HEK293 (cell line): ENCODE data around the gene CDYL.

Source experiments
- CTCF ChIA-PET: fragments of 350-600 bp; formaldehyde crosslinking; extraction: SDS; loops from one replicate; lab custom pipeline; 2021; ENCODE audit warnings: antibody characterized with exemption; lab: Yijun Ruan, JAX
- POLR2A ChIA-PET: fragments of 300-600 bp; formaldehyde crosslinking; extraction: SDS; loops from one replicate; lab custom pipeline; 2020; ENCODE audit warnings: antibody characterized with exemption, inconsistent platforms; lab: Yijun Ruan, JAX
- H3K27ac ChIP-seq: fragments of 200-500 bp; sonication (Bioruptor generic); 2 replicates; pipeline ENCODE4 v1.5.1; 2014; ENCODE audit warnings: low read depth, low read length, control low read depth, inconsistent platforms; ENCODE audit errors: extremely low read depth
- H3K36me3 ChIP-seq, 2 experiments: fragments of 200-500 bp in 1 of 2; sonication (Bioruptor generic) in 1 of 2; 1 replicate in 1 of 2; 2 replicates in 1 of 2; pipeline ENCODE4 v1.5.1; 2014 to 2017; ENCODE audit warnings: inconsistent platforms in 2 of 2, low read length in 2 of 2; ENCODE audit not compliant: control insufficient read depth in 2 of 2, insufficient read depth in 1 of 2
- H3K4me1 ChIP-seq: fragments of 200-500 bp; sonication (Bioruptor generic); 2 replicates; pipeline ENCODE4 v1.5.1; 2014; ENCODE audit warnings: mild to moderate bottlenecking, low read length, inconsistent platforms; ENCODE audit not compliant: control insufficient read depth, insufficient read depth
- H3K4me3 ChIP-seq: 2 replicates; pipeline ENCODE4 v1.5.1; 2011; ENCODE audit warnings: low read depth, mild to moderate bottlenecking, control low read depth, low read length, moderate library complexity
- H3K9me3 ChIP-seq: fragments of 200-500 bp; sonication (Bioruptor generic); 2 replicates; pipeline ENCODE4 v1.5.1; 2014; ENCODE audit warnings: low read depth, low read length, inconsistent platforms; ENCODE audit not compliant: control insufficient read depth, insufficient read depth
- GLIS2 ChIP-seq: fragments of 450-650 bp; formaldehyde crosslinking; IDR thresholded peaks from 2 replicates; pipeline ENCODE4 v1.5.1; 2016; ENCODE audit warnings: missing biosample characterization, missing genetic modification characterization
- HOXA7 ChIP-seq: sonication (generic); formaldehyde crosslinking; IDR thresholded peaks from 2 replicates; pipeline ENCODE4 v1.8.1; 2022; ENCODE audit warnings: missing genetic modification reagents, borderline replicate concordance
- PRDM2 ChIP-seq: fragments of 450-650 bp; formaldehyde crosslinking; IDR thresholded peaks from 2 replicates; pipeline ENCODE4 v1.5.1; 2016; ENCODE audit warnings: missing biosample characterization, missing genetic modification characterization, borderline replicate concordance
- PRDM6 ChIP-seq: fragments of 450-650 bp; formaldehyde crosslinking; IDR thresholded peaks from 2 replicates; pipeline ENCODE4 v1.5.1; 2017; ENCODE audit warnings: missing biosample characterization, missing genetic modification characterization
- SALL2 ChIP-seq: fragments of 450-650 bp; formaldehyde crosslinking; IDR thresholded peaks from 2 replicates; pipeline ENCODE4 v1.5.0; 2017; ENCODE audit warnings: missing biosample characterization, mild to moderate bottlenecking, missing genetic modification characterization, borderline replicate concordance
- TCF7L2 ChIP-seq: IDR thresholded peaks from 2 replicates; pipeline ENCODE4 v1.6.1; 2011; ENCODE audit warnings: low read depth, mild to moderate bottlenecking, inconsistent platforms, low read length, moderate library complexity, borderline replicate concordance
- YY2 ChIP-seq: fragments of 450-650 bp; formaldehyde crosslinking; IDR thresholded peaks from 2 replicates; pipeline ENCODE4 v1.5.1; 2016; ENCODE audit warnings: missing biosample characterization, missing genetic modification characterization
- ZBTB7A ChIP-seq: fragments of 450-650 bp; formaldehyde crosslinking; IDR thresholded peaks from 2 replicates; pipeline ENCODE4 v1.5.1; 2016; ENCODE audit warnings: low read depth, missing biosample characterization, missing genetic modification characterization
- ZIC2 ChIP-seq: fragments of 450-650 bp; formaldehyde crosslinking; IDR thresholded peaks from 2 replicates; pipeline ENCODE4 v1.5.1; 2016; ENCODE audit warnings: missing biosample characterization, missing genetic modification characterization
- ZNF132 ChIP-seq: fragments of 450-650 bp; formaldehyde crosslinking; IDR thresholded peaks from 2 replicates; pipeline ENCODE4 v1.5.1; 2017; ENCODE audit warnings: missing biosample characterization, missing genetic modification characterization, borderline replicate concordance
- ZNF19 ChIP-seq: fragments of 450-650 bp; formaldehyde crosslinking; IDR thresholded peaks from 2 replicates; pipeline ENCODE4; 2016; ENCODE audit warnings: missing biosample characterization, missing genetic modification characterization, low read depth
- ZNF2 ChIP-seq: fragments of 450-650 bp; formaldehyde crosslinking; IDR thresholded peaks from 2 replicates; pipeline ENCODE4 v1.5.1; 2016; ENCODE audit warnings: missing biosample characterization, missing genetic modification characterization
- ZNF274 ChIP-seq, 2 experiments: fragments of 200-500 bp in 1 of 2; fragments of 450-650 bp in 1 of 2; sonication (Bioruptor generic) in 1 of 2; formaldehyde crosslinking in 1 of 2; IDR thresholded peaks; 2 replicates each; pipeline versions ENCODE4 v1.5.1 to v1.6.1; 2014 to 2016; ENCODE audit warnings: borderline replicate concordance in 1 of 2, inconsistent platforms in 1 of 2, low read length in 1 of 2, missing biosample characterization in 1 of 2, missing genetic modification characterization in 1 of 2
- ZNF311 ChIP-seq: fragments of 450-650 bp; formaldehyde crosslinking; IDR thresholded peaks from 2 replicates; pipeline ENCODE4 v1.5.1; 2017; ENCODE audit warnings: missing biosample characterization, missing genetic modification characterization, borderline replicate concordance
- ZNF350 ChIP-seq: fragments of 450-650 bp; formaldehyde crosslinking; IDR thresholded peaks from 2 replicates; pipeline ENCODE4 v1.5.0; 2017; ENCODE audit warnings: missing biosample characterization, mild to moderate bottlenecking, missing genetic modification characterization
- ZNF433 ChIP-seq: fragments of 450-650 bp; formaldehyde crosslinking; IDR thresholded peaks from 2 replicates; pipeline ENCODE4 v1.5.1; 2016; ENCODE audit warnings: missing biosample characterization, missing genetic modification characterization, low read depth
- ZNF529 ChIP-seq: fragments of 450-650 bp; formaldehyde crosslinking; IDR thresholded peaks from 2 replicates; pipeline ENCODE4 v1.5.1; 2017; ENCODE audit warnings: missing genetic modification characterization, missing biosample characterization; ENCODE audit not compliant: insufficient replicate concordance
- ZNF580 ChIP-seq: fragments of 450-650 bp; formaldehyde crosslinking; IDR thresholded peaks from 2 replicates; pipeline ENCODE4 v1.5.1; 2016; ENCODE audit warnings: missing biosample characterization, missing genetic modification characterization
- ZNF629 ChIP-seq: fragments of 450-650 bp; formaldehyde crosslinking; IDR thresholded peaks from 2 replicates; pipeline ENCODE4 v1.5.1; 2017; ENCODE audit warnings: missing biosample characterization, missing genetic modification characterization
- ZNF645 ChIP-seq: fragments of 450-650 bp; formaldehyde crosslinking; IDR thresholded peaks from 2 replicates; pipeline ENCODE4; 2016; ENCODE audit warnings: missing biosample characterization, missing genetic modification characterization
- ZNF701 ChIP-seq: fragments of 450-650 bp; formaldehyde crosslinking; IDR thresholded peaks from 2 replicates; pipeline ENCODE4 v1.5.1; 2016; ENCODE audit warnings: missing biosample characterization, missing genetic modification characterization
- ZNF777 ChIP-seq: fragments of 450-650 bp; formaldehyde crosslinking; IDR thresholded peaks from 2 replicates; pipeline ENCODE4 v1.5.1; 2017; ENCODE audit warnings: missing biosample characterization, missing genetic modification characterization, borderline replicate concordance
- ZSCAN5A ChIP-seq: fragments of 450-650 bp; formaldehyde crosslinking; IDR thresholded peaks from 2 replicates; pipeline ENCODE4 v1.5.1; 2016; ENCODE audit warnings: missing biosample characterization, missing genetic modification characterization

The CDYL gene

GRCh38 chr6:4751823-4752464, 24.3 kb upstream of the CDYL start:
- no peaks in the 10 kb centered on the region for H3K4me1 ChIP-seq
- no peaks in the 10 kb centered on the region for H3K9me3 ChIP-seq
- TF ChIP-seq ZNF433: no peak
- no peak for TF ChIP-seq HOXA7 (CRISPR knock-in tag)
- TF ChIP-seq YY2 (tag by site-specific recombination): no peak
- TF ChIP-seq PRDM6 (tag by site-specific recombination): no peak
- TF ChIP-seq ZNF311 (tag by site-specific recombination): no peak
- TF ChIP-seq ZNF274 (IDR thresholded peaks at IDR 0.05; ENCODE audit: low read length): no peak
- no peak for TF ChIP-seq ZNF274 (tag by site-specific recombination; IDR thresholded peaks at IDR 0.05; ENCODE audit: borderline replicate concordance)
- no peak for TF ChIP-seq ZNF19 (tag by site-specific recombination)
- no peak for TF ChIP-seq TCF7L2
- no peak for TF ChIP-seq ZNF701
- no peak for TF ChIP-seq ZNF777 (tag by site-specific recombination)
- no peak for TF ChIP-seq ZSCAN5A (tag by site-specific recombination)
- TF ChIP-seq ZNF350 (tag by site-specific recombination): no peak
- TF ChIP-seq PRDM2: no peak
- POLR2A ChIA-PET: no interaction called here
- H3K4me3 ChIP-seq: no peak overlapping the region
- CTCF ChIA-PET: interaction anchor here (1.8 kb wide), 1 partner anchor 8 kb away, joined by 6 read pairs; no protein-coding TSS in a partner anchor
- no peaks in the 10 kb centered on the region for H3K36me3 ChIP-seq
- H3K27ac ChIP-seq: no peak overlapping the region

- TF ChIP-seq ZNF132 (tag by site-specific recombination): no peak
- TF ChIP-seq ZNF645: no peak
- no peak for TF ChIP-seq GLIS2 (tag by site-specific recombination)
- no peak for TF ChIP-seq ZNF2
- no peak for TF ChIP-seq ZNF629 (tag by site-specific recombination)
- TF ChIP-seq ZNF529 (tag by site-specific recombination): no peak
- TF ChIP-seq ZNF580 (tag by site-specific recombination): no peak
- no peak for TF ChIP-seq SALL2
- TF ChIP-seq ZNF701: no peak
- no peak for TF ChIP-seq ZBTB7A (tag by site-specific recombination)
- no peak for TF ChIP-seq ZIC2
- TF ChIP-seq, all 188 proteins: peak for 0
- CTCF ChIA-PET: interaction anchor here (0.6 to 1.1 kb wide), 2 partner anchors 57 to 196 kb away, joined by 3 to 5 read pairs; no protein-coding TSS in a partner anchor
- POLR2A ChIA-PET: no interaction called here
- no peaks in the 10 kb centered on the region for H3K36me3 ChIP-seq
- no peak overlapping the region for H3K4me3 ChIP-seq
- no peaks in the 10 kb centered on the region for H3K9me3 ChIP-seq
- no peak overlapping the region for H3K27ac ChIP-seq
- no peaks in the 10 kb centered on the region for H3K4me1 ChIP-seq
Measured at GRCh38 chr6:4756247-4756646, 20.0 kb upstream of the CDYL start.
